ENCODE measurements around the gene MOBP. TPM values are rescaled to one million over a fixed set of nuclear protein-coding genes. Genes with fewer than 3 reads are reported as not detected.

The MOBP gene
- polyA plus RNA-seq, 3 donors, result not detected

DNA sequence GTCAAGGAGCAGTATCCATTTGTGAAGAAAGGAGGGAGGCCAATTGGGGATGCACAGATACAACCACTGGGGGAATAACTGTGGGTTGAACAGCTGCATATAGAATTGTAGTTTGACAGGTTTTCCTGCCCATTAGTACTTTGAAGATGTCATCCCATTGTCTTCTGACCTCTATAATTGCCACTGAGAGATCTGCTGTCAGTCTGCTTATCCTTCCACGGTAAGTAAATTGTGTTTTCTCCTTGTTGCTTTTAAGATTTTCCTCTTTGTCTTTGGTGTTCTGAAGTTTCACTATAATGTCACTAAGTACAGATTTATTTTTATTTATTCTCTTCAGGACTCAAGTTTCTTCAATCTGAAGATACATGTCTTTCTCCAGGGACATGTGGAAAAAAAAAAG, 56.6 kb downstream of the MOBP start:
- Histone ChIP-seq H3K36me3 (replicated peaks in 1 of 2; ENCODE audit: control insufficient read depth in 1 of 2, insufficient read depth in 2 of 2, low read length in 2 of 2) (no peaks in the 10 kb centered on the region), H3K27me3 (ENCODE audit: control insufficient read depth in 2 of 2, insufficient read depth in 2 of 2, low read length in 2 of 2) (no peaks in the 10 kb centered on the region), H2AFZ (ENCODE audit: insufficient read depth, low read depth, low read length, poor library complexity, severe bottlenecking) (no peak overlapping the region), H4K20me1 (ENCODE audit: insufficient read depth, low read length) (no peaks in the 10 kb centered on the region), H3K9me3 (replicated peaks in 1 of 2; ENCODE audit: control insufficient read depth in 1 of 2, insufficient read depth in 1 of 2, low read length in 2 of 2) (peaks cover 9 to 15% of the 10 kb centered on the region in 2 donors), H3K4me2 (replicated peaks; ENCODE audit: extremely low read depth, low read length, poor library complexity, severe bottlenecking) (no peak overlapping the region), H3K79me2 (ENCODE audit: insufficient read depth, low read length) (no peaks in the 10 kb centered on the region), H3K4me1 (ENCODE audit: control insufficient read depth in 1 of 2, insufficient read depth in 2 of 2, low read length in 2 of 2) (no peaks in the 10 kb centered on the region), H3K9ac (ENCODE audit: insufficient read depth, low read length, poor library complexity, severe bottlenecking) (no peak overlapping the region), H3K4me3 (replicated peaks in 1 of 3; ENCODE audit: low read depth in 2 of 3, low read length in 3 of 3) (no peak overlapping the region), H3K27ac (ENCODE audit: low read depth in 1 of 2, low read length in 2 of 2) (no peak overlapping the region)
- Mint-ChIP-seq H3K4me3 (no peak overlapping the region), H3K27me3 (ENCODE audit: low read depth in 3 of 3) (peaks cover 0 to 6% (median 4%) of the 10 kb centered on the region in 3 donors), H3K4me1 (no peaks in the 10 kb centered on the region), H3K9me3 (peaks cover 10 to 22% (median 12%) of the 10 kb centered on the region in 7 donors), H3K27ac (no peak overlapping the region), H3K36me3 (no peaks in the 10 kb centered on the region)
- no peak for DNase-seq
- intact Hi-C loops (cut with micrococcal nuclease), result no loop called here
- TF ChIP-seq, protein P1, sequence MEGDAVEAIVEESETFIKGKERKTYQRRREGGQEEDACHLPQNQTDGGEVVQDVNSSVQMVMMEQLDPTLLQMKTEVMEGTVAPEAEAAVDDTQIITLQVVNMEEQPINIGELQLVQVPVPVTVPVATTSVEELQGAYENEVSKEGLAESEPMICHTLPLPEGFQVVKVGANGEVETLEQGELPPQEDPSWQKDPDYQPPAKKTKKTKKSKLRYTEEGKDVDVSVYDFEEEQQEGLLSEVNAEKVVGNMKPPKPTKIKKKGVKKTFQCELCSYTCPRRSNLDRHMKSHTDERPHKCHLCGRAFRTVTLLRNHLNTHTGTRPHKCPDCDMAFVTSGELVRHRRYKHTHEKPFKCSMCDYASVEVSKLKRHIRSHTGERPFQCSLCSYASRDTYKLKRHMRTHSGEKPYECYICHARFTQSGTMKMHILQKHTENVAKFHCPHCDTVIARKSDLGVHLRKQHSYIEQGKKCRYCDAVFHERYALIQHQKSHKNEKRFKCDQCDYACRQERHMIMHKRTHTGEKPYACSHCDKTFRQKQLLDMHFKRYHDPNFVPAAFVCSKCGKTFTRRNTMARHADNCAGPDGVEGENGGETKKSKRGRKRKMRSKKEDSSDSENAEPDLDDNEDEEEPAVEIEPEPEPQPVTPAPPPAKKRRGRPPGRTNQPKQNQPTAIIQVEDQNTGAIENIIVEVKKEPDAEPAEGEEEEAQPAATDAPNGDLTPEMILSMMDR (IDR thresholded peaks at IDR 0.05), result no peak
- no CpG with 5 or more reads among the region's 1 CpG for WGBS (ENCODE audit: insufficient coverage)

DNA sequence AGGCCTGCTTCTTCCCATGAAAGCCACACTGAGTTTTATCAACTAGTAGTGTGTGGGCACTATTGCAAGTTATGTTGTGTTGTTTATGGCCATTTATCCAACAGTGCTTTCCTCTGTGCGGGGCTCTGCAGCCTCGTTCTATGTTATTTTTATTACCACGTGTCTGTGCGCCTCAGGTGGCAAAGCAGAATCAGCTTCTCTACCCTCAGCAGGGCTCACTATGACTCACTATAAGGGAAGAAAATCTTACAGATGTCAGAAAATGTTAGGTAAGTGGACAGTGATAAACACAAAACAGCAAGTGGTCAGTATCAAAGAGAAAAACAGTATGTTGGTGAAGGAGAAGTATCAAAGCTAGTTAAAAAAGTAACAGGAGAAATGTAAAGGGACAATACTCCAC, 61.4 kb downstream of the MOBP start:
- no peak overlapping the region for H2AFZ ChIP-seq (ENCODE audit: insufficient read depth, low read depth, low read length, poor library complexity, severe bottlenecking)
- intact Hi-C loops (cut with micrococcal nuclease), result no loop called here
- Mint-ChIP-seq H3K4me1 (no peaks in the 10 kb centered on the region), H3K4me3 (no peak overlapping the region), H3K36me3 (no peaks in the 10 kb centered on the region), H3K27ac (no peak overlapping the region), H3K9me3 (peaks cover 9 to 19% (median 10%) of the 10 kb centered on the region in 7 donors), H3K27me3 (ENCODE audit: low read depth in 3 of 3) (peaks cover 0 to 6% (median 5%) of the 10 kb centered on the region in 3 donors)
- no peak overlapping the region for H3K4me3 ChIP-seq (replicated peaks in 1 of 3; ENCODE audit: low read depth in 2 of 3, low read length in 3 of 3)
- H3K4me1 ChIP-seq (ENCODE audit: control insufficient read depth in 1 of 2, insufficient read depth in 2 of 2, low read length in 2 of 2), result no peaks in the 10 kb centered on the region
- H3K27ac ChIP-seq (ENCODE audit: low read depth in 1 of 2, low read length in 2 of 2), result no peak overlapping the region
- H3K9me3 ChIP-seq (replicated peaks in 1 of 2; ENCODE audit: control insufficient read depth in 1 of 2, insufficient read depth in 1 of 2, low read length in 2 of 2), result peaks cover 8 to 12% of the 10 kb centered on the region in 2 donors
- no peak overlapping the region for H3K9ac ChIP-seq (ENCODE audit: insufficient read depth, low read length, poor library complexity, severe bottlenecking)
- H4K20me1 ChIP-seq (ENCODE audit: insufficient read depth, low read length), result no peaks in the 10 kb centered on the region
- no peak overlapping the region for H3K4me2 ChIP-seq (replicated peaks; ENCODE audit: extremely low read depth, low read length, poor library complexity, severe bottlenecking)
- no CpG with 5 or more reads among the region's 4 CpGs for WGBS (ENCODE audit: insufficient coverage)
- no peaks in the 10 kb centered on the region for H3K27me3 ChIP-seq (ENCODE audit: control insufficient read depth in 2 of 2, insufficient read depth in 2 of 2, low read length in 2 of 2)
- no peak for DNase-seq
- no peaks in the 10 kb centered on the region for H3K36me3 ChIP-seq (replicated peaks in 1 of 2; ENCODE audit: control insufficient read depth in 1 of 2, insufficient read depth in 2 of 2, low read length in 2 of 2)
- no peaks in the 10 kb centered on the region for H3K79me2 ChIP-seq (ENCODE audit: insufficient read depth, low read length)
- TF ChIP-seq, protein P1 (IDR thresholded peaks at IDR 0.05), result no peak

Measured in CD14-positive monocyte (primary cell).